A549 (cell line): Measurements from ENCODE around the gene RBM34.

Experiments used
- CBX2 ChIP-seq: fragments of 200-600 bp; sonication (generic); IDR thresholded peaks from 2 replicates; pipeline ENCODE4 v1.6.1; 2016; ENCODE audit warnings: low read depth, mild to moderate bottlenecking, borderline replicate concordance
- CBX8 ChIP-seq: fragments of 200-600 bp; sonication (generic); IDR thresholded peaks from 2 replicates; pipeline ENCODE4 v1.6.1; 2016
- CTCF ChIP-seq: fragments of >200 bp; sonication (Bioruptor Twin); formaldehyde crosslinking; IDR thresholded peaks from 3 replicates; pipeline ENCODE4 v1.5.1; 2016
- FOSL2 ChIP-seq, 2 experiments: fragments of 450-650 bp in 1 of 2; fragments of >200 bp in 1 of 2; sonication (Bioruptor Twin) in 1 of 2; formaldehyde crosslinking; IDR thresholded peaks; 2 replicates each; pipeline versions ENCODE4 v1.5.0 to v1.6.1; 2016 to 2020; ENCODE audit warnings: mild to moderate bottlenecking in 1 of 2, moderate library complexity in 1 of 2
- FOXS1 ChIP-seq: fragments of 250-450 bp; sonication (Bioruptor Pico); IDR thresholded peaks from 2 replicates; pipeline ENCODE4 v1.5.0; 2020; ENCODE audit warnings: mild to moderate bottlenecking, moderate library complexity
- PHF8 ChIP-seq: fragments of 200-600 bp; sonication (generic); IDR thresholded peaks from 2 replicates; pipeline ENCODE4 v1.6.1; 2016; ENCODE audit warnings: low read depth, mild to moderate bottlenecking, antibody characterized with exemption, moderate library complexity, borderline replicate concordance
- POLR2A ChIP-seq: IDR thresholded peaks from 2 replicates; pipeline ENCODE4 v1.6.1; 2012; ENCODE audit warnings: mild to moderate bottlenecking, low read length
- REST ChIP-seq: fragments of 200-600 bp; sonication (generic); IDR thresholded peaks from 2 replicates; pipeline ENCODE4 v1.6.1; 2016; ENCODE audit warnings: antibody characterized with exemption, mild to moderate bottlenecking, moderate library complexity
- ZC3H11A ChIP-seq: fragments of 450-650 bp; IDR thresholded peaks from 2 replicates; pipeline ENCODE4 v1.6.1; 2014; ENCODE audit warnings: antibody characterized with exemption, mild to moderate bottlenecking

- no peak for TF ChIP-seq CBX2
- TF ChIP-seq ZC3H11A = no peak
- TF ChIP-seq FOXS1 (CRISPR knock-in tag) = no peak
- no peak for TF ChIP-seq POLR2A
- no peak for TF ChIP-seq REST
- TF ChIP-seq FOSL2 (IDR thresholded peaks at IDR 0.05) = no peak
- no peak for TF ChIP-seq FOSL2 (CRISPR knock-in tag; IDR thresholded peaks at IDR 0.05)
- no peak for TF ChIP-seq PHF8
- no peak for TF ChIP-seq CTCF
- TF ChIP-seq CBX8 = no peak
These were observed 18.1 kb downstream of the RBM34 start for GRCh38 chr1:235142991-235143390.
